ENCODE measurements around the gene F2.

- TF ChIP-seq POLR2A (IDR thresholded peaks at IDR 0.05) (no peak), CTCF (IDR thresholded peaks at IDR 0.05) (no peak)
Measured at GRCh38 chr11:46719543-46720218, 668 bp downstream of the F2 start.

Data from adrenal gland (tissue), 5 donors.